Measurements from ENCODE around the gene PDCD11.

GRCh38 chr10:103451091-103451813 is 54.8 kb downstream of the PDCD11 start:
- TF ChIP-seq CTCF (IDR thresholded peaks at IDR 0.05; ENCODE audit: poor library complexity), result no peak
- TF ChIP-seq EZH2 (IDR thresholded peaks at IDR 0.05; ENCODE audit: borderline replicate concordance), result no peak
